Panc1 (cell line): ENCODE data around the gene SPTBN4. TPM values are rescaled to one million over a fixed set of nuclear protein-coding genes. Genes with fewer than 3 reads are reported as not detected.
A peak's percentile ranks its signal among the peaks of the same experiment; 100 is the strongest.

ENCODE experiments used
- ATAC-seq: fragments of 200-7000 bp; cut with Tn5 transposase; 2 replicates; pipeline ENCODE4 v1.9.1; 2020; ENCODE audit warnings: mild to moderate bottlenecking, moderate library complexity
- BruUV-seq: library from RNA; stranded (reverse); fragments of 400-500 nt; replicated peaks from 2 replicates; lab custom pipeline; 2021; lab: Mats Ljungman, UMichigan
- CTCF ChIA-PET: fragments of 300-600 bp; sonication (Branson Sonifier 250); formaldehyde crosslinking; loops from one replicate; lab custom pipeline; 2022; ENCODE audit warnings: antibody characterized with exemption; lab: Charles Lee
- POLR2A ChIA-PET: fragments of 300-600 bp; sonication (Branson Sonifier 250); formaldehyde crosslinking; loops from one replicate; lab custom pipeline; 2022; ENCODE audit warnings: antibody characterized with exemption; lab: Charles Lee
- DNase-seq: peaks from one replicate; pipeline ENCODE4 v3.0.0-alpha.2; 2010; ENCODE audit warnings: low read depth, low spot score
- H3K27ac ChIP-seq: 2 replicates; pipeline ENCODE4 v1.5.1; 2011; ENCODE audit warnings: mild to moderate bottlenecking, low read length, inconsistent platforms
- H3K27me3 ChIP-seq: fragments of 200-500 bp; sonication (Bioruptor generic); 2 replicates; pipeline ENCODE4 v1.6.0; 2014; ENCODE audit warnings: low read length, inconsistent platforms; ENCODE audit not compliant: control insufficient read depth, insufficient read depth
- H3K36me3 ChIP-seq: fragments of 200-500 bp; sonication (Bioruptor generic); 2 replicates; pipeline ENCODE4 v1.5.1; 2014; ENCODE audit warnings: inconsistent platforms, mild to moderate bottlenecking, low read length, moderate library complexity; ENCODE audit not compliant: control insufficient read depth, insufficient read depth
- H3K4me1 ChIP-seq: 2 replicates; pipeline ENCODE4 v1.5.1; 2011; ENCODE audit warnings: inconsistent platforms, mild to moderate bottlenecking, low read length, moderate library complexity; ENCODE audit not compliant: control insufficient read depth, insufficient read depth
- H3K4me3 ChIP-seq, 2 experiments: 2 replicates each; pipeline ENCODE4 v1.5.1; 2011 to 2012; ENCODE audit warnings: low read depth in 2 of 2, low read length in 2 of 2, mild to moderate bottlenecking in 2 of 2, inconsistent platforms in 1 of 2, moderate library complexity in 1 of 2
- H3K9me3 ChIP-seq: fragments of 200-500 bp; sonication (Bioruptor generic); 2 replicates; pipeline ENCODE4 v1.5.1; 2014; ENCODE audit warnings: low read depth, mild to moderate bottlenecking, inconsistent platforms, low read length, moderate library complexity; ENCODE audit not compliant: control insufficient read depth, insufficient read depth
- CTCF ChIP-seq: fragments of 450-650 bp; IDR thresholded peaks from 2 replicates; pipeline ENCODE4 v1.5.1; 2017; ENCODE audit warnings: mild to moderate bottlenecking
- POLR2AphosphoS5 ChIP-seq: IDR thresholded peaks from 2 replicates; pipeline ENCODE4 v1.6.1; 2012; ENCODE audit warnings: mild to moderate bottlenecking, low read depth, low read length, moderate library complexity
- REST ChIP-seq, 2 experiments: IDR thresholded peaks; 2 replicates each; pipeline ENCODE4 v1.6.1; 2011 to 2012; ENCODE audit warnings: low read depth in 2 of 2, control low read depth in 1 of 2, low read length in 1 of 2, mild to moderate bottlenecking in 1 of 2, moderate library complexity in 1 of 2; ENCODE audit not compliant: insufficient read depth in 1 of 2
- SIN3A ChIP-seq: IDR thresholded peaks from 2 replicates; pipeline ENCODE4 v1.6.1; 2012; ENCODE audit warnings: low read depth, mild to moderate bottlenecking, low read length, moderate library complexity, borderline replicate concordance; ENCODE audit not compliant: insufficient read depth
- TCF7L2 ChIP-seq: IDR thresholded peaks from 2 replicates; pipeline ENCODE4 v1.6.1; 2011; ENCODE audit warnings: mild to moderate bottlenecking, low read depth, low read length, inconsistent platforms
- in situ Hi-C: cut with HindIII; loops from 2 replicates; pipeline ENCODE4 v1.10.0; 2016; ENCODE audit warnings: low sequenced_read_pairs, low pct_unique_long_range_greater_than_20kb
- intact Hi-C: fragments of 100-400 bp; cut with micrococcal nuclease; formaldehyde crosslinking; loops from one replicate; pipeline ENCODE4 v1.10.0; 2022; ENCODE audit not compliant: unreplicated experiment
- total RNA-seq: library from RNA; stranded (reverse); gene quantifications from one replicate; pipeline ENCODE4 v1.2.1, GENCODE V29; 2021; ENCODE audit not compliant: unreplicated experiment

SPTBN4 gene
- total RNA-seq, 1 experiment from 2014 or later: 1.2 TPM

- no peaks in the 10 kb centered on the region for H3K9me3 ChIP-seq
- H3K4me1 ChIP-seq: peaks cover 9% of the 10 kb centered on the region
- H3K4me3 ChIP-seq: peak overlapping the region; percentile 74 to 100
- in situ Hi-C loops: no loop called here
- no peaks in the 10 kb centered on the region for H3K27me3 ChIP-seq
- peak overlapping the region; percentile 87 for H3K27ac ChIP-seq
- DNase-seq (peak; percentile 93), ATAC-seq (peak; percentile 88)
- no peak for TF ChIP-seq TCF7L2
- no peak for TF ChIP-seq REST (IDR thresholded peaks at IDR 0.05; ENCODE audit: insufficient read depth in 1 of 2, low read depth in 2 of 2, low read length in 1 of 2)
- TF ChIP-seq SIN3A: 0 out of 2 replicates have a peak, but pooled peaks have one; percentile 52
- no peak for TF ChIP-seq CTCF
- TF ChIP-seq POLR2AphosphoS5: 0 out of 2 replicates have a peak, but pooled peaks have one; percentile 66
- ChIA-PET POLR2A (no interaction called here), CTCF (interaction anchor here (0.6 kb wide), 1 partner anchor 159 kb away, joined by 3 read pairs; no protein-coding TSS in a partner anchor)
- peaks cover 7% of the 10 kb centered on the region for H3K36me3 ChIP-seq
- BruUV-seq: TSS peak; percentile 93
- intact Hi-C loops: loop anchor here (5.0 kb wide), 1 partner anchor 136 kb away; no protein-coding TSS in a partner anchor
Measured at GRCh38 chr19:40443131-40443999, 23.4 kb upstream of the SPTBN4 start.

- peak within 1 kb of the TSS; percentile 89 for H3K27ac ChIP-seq
- no peaks in the 10 kb centered on the region for H3K27me3 ChIP-seq
- intact Hi-C loops (loop anchor here (5.0 kb wide), 1 partner anchor 137 kb away; no protein-coding TSS in a partner anchor), in situ Hi-C loops (no loop called here)
- CTCF ChIA-PET: no interaction called here
- H3K9me3 ChIP-seq: no peaks in the 10 kb centered on the region
- POLR2A ChIA-PET: interaction anchor here (0.7 kb wide), 1 partner anchor 9 kb away, joined by 9 read pairs; no protein-coding TSS in a partner anchor
- peaks cover 9% of the 10 kb centered on the region for H3K4me1 ChIP-seq
- ATAC-seq: peak; percentile 88
- TF ChIP-seq SIN3A (peak; percentile 68; the same call in 1 of the 2 replicates), CTCF (no peak), POLR2AphosphoS5 (peak; percentile 84; the same call in 1 of the 2 replicates)
- no TSS peak for BruUV-seq
- DNase-seq: no peak
- H3K4me3 ChIP-seq: peak within 1 kb of the TSS; percentile 74 to 100
- peaks cover 7% of the 10 kb centered on the region for H3K36me3 ChIP-seq
Measured at GRCh38 chr19:40444000-40444824, 22.6 kb upstream of the SPTBN4 start, which contains the start of gene SERTAD3. Gene SERTAD3 (minus strand): TSS chr19:40444335. CDS start chr19:40442080, 2,255 bp downstream.
